Measurements from ENCODE around the gene GOLGA6L9.
"Not testable (repeated sequence)": the region's sequence is repeated elsewhere in the genome, so short reads cannot be mapped to it uniquely, and the experiment has no call there.

GRCh38 chr15:82395788-82396187 lies 33.8 kb upstream of the GOLGA6L9 start:
- not testable (repeated sequence) for TF ChIP-seq POLR2A, CTCF, POLR2AphosphoS5 (IDR thresholded peaks at IDR 0.05)
